Esophagus squamous epithelium (tissue), 4 donors: Measurements from ENCODE around the gene IL27RA.

Source experiments
- CTCF ChIP-seq, 6 experiments: fragments of 450-650 bp in 4 of 6; fragments of 200-600 bp in 2 of 6; sonication (generic) in 2 of 6; IDR thresholded peaks; one replicate each; pipeline ENCODE4 v1.5.1; 2016 to 2019; ENCODE audit warnings: antibody characterized with exemption in 6 of 6, mild to moderate bottlenecking in 4 of 6, moderate library complexity in 4 of 6
- POLR2A ChIP-seq, 4 donors: fragments of 450-650 bp; IDR thresholded peaks; one replicate each; pipeline ENCODE4 v1.6.1; 2017; ENCODE audit warnings: antibody characterized with exemption in 4 of 4, mild to moderate bottlenecking in 4 of 4, moderate library complexity in 3 of 4

GRCh38 chr19:14030997-14031718 lies 404 bp upstream of the IL27RA start:
- TF ChIP-seq CTCF (IDR thresholded peaks at IDR 0.05) (no peak), POLR2A (IDR thresholded peaks at IDR 0.05) (no peak)
